ENCODE measurements around the gene BEAN1. TPM values are rescaled to one million over a fixed set of nuclear protein-coding genes. Genes with fewer than 3 reads are reported as not detected.
A peak's percentile ranks its signal among the peaks of the same experiment; 100 is the strongest.
"Not testable (repeated sequence)": the region's sequence is repeated elsewhere in the genome, so short reads cannot be mapped to it uniquely, and the experiment has no call there.

Gene BEAN1
- total RNA-seq, 2 donors from 2014 or later, result not detected

DNA sequence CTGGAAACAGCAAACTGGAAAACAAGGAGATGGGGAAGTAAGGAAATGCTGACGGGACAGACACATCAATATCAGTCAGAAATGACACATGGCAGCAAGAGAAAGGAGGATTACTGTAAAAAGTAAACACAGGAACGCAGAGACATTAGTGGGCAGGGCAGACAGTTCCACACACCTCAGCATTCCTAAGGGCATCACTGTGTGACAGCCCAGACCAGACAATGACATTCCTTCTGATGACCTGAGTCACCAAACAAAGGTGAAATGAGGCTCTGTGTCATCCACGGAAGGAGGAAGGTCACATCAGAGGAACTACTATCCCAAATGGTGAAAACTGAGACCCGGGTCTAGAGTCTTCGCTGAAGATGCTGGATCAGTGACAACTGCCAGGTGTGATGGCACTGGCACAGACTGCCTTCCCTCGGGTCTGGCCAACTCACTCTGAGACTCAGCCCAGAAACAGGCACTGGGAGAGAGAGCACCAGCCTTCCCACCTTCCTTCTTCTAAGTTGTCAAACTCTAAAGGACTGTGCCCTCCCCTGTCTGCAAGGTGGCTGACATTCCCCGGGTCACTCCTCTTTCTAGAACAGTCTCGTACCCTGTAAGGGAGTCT is 86.1 kb downstream of the BEAN1 start:
- peak overlapping the region in 1 of 2 donors; percentile 48 for H3K27ac Mint-ChIP-seq
- DNase-seq (ENCODE audit: low spot score in 2 of 2), result no peak
- no peaks in the 10 kb centered on the region for H3K36me3 Mint-ChIP-seq
- H3K9me3 Mint-ChIP-seq, result no peaks in the 10 kb centered on the region
- ATAC-seq, result no peak

- H3K27ac Mint-ChIP-seq; H3K36me3 Mint-ChIP-seq; ATAC-seq; H3K9me3 Mint-ChIP-seq; DNase-seq (ENCODE audit: low spot score in 2 of 2): not testable (repeated sequence)
These were observed 87.3 kb downstream of the BEAN1 start for GRCh38 chr16:66514391-66514790.

GRCh38 chr16:66514980-66515595 is 88.0 kb downstream of the BEAN1 start:
- not testable (repeated sequence) for H3K9me3 Mint-ChIP-seq; ATAC-seq; DNase-seq (ENCODE audit: low spot score in 2 of 2); H3K36me3 Mint-ChIP-seq
- H3K27ac Mint-ChIP-seq, result peak overlapping the region in 1 of 2 donors; percentile 94

GRCh38 chr16:66515596-66516508 is 88.8 kb downstream of the BEAN1 start:
- Mint-ChIP-seq H3K27ac (peak overlapping the region; percentile 90 to 94), H3K36me3 (no peaks in the 10 kb centered on the region), H3K9me3 (no peaks in the 10 kb centered on the region)
- DNase-seq (ENCODE audit: low spot score in 2 of 2) (no peak), ATAC-seq (peak in 1 of 2 donors; percentile 19)

DNA sequence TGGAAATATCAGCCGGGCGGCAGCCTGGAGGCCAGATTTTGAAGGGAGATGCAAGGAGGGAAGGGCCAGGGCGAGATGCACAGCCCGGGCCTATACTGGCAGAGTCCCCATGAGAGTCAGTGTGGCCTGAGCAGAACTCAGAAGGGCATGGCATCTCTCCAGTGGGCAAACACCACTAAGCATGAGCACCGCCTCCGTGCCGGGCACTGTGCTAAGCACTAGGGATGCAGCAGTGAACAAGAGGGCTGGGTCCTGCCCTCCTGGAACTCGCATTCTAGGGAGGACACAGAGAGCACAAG is 89.4 kb downstream of the BEAN1 start:
- Mint-ChIP-seq H3K27ac (peak overlapping the region; percentile 90 to 94), H3K9me3 (no peaks in the 10 kb centered on the region), H3K36me3 (no peaks in the 10 kb centered on the region)
- peak in 1 of 2 donors; percentile 47 for ATAC-seq
- DNase-seq (ENCODE audit: low spot score in 2 of 2), result no peak

- Mint-ChIP-seq H3K27ac (peak overlapping the region; percentile 94 to 99), H3K36me3 (no peaks in the 10 kb centered on the region), H3K9me3 (no peaks in the 10 kb centered on the region)
- DNase-seq (ENCODE audit: low spot score in 2 of 2) (peak; percentile 74 to 92), ATAC-seq (peak; percentile 84 to 95)
These were observed 89.9 kb downstream of the BEAN1 start for GRCh38 chr16:66516808-66517585.

DNA sequence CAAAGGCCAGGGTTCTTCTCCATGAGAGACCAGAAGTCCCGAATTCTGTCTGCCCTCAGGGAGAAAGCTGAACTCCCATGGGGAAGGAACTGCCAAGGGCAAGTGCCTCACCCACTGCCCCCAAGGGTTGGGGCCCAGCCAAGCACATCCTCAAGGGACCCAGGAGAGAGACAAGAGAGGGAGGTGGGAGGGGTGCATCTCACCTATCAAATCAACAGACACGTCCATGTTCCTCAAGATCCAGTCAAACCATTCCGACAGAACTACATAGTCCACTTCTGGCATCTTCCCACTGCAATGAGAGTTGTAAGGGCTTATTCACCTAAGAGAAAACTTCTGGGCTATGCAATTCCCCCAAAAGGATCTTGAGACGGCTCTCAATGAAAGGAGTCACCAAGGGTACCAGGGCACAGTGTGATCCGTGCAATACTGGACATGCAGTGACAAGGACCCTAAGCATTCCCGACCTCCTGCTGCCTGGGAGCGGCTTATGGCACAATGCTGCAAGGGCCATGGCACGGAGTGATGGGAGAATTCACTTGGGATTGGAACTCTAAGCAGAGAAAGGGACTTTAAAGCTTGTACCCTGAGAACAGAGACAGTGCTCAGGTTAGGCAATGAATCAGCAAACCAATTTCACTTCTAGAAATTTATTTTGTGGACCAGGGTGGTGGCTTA is 90.6 kb downstream of the BEAN1 start:
- no peak for DNase-seq (ENCODE audit: low spot score in 2 of 2)
- no peak for ATAC-seq

GRCh38 chr16:66519482-66520373 is 92.6 kb downstream of the BEAN1 start:
- DNase-seq (ENCODE audit: low spot score in 2 of 2) (no peak), ATAC-seq (no peak)
- peak overlapping the region; percentile 84 to 91 for H3K27ac Mint-ChIP-seq
- H3K9me3 Mint-ChIP-seq, result no peaks in the 10 kb centered on the region
- H3K36me3 Mint-ChIP-seq, result no peaks in the 10 kb centered on the region

More for the DNA sequence above, 90.6 kb downstream of the BEAN1 start:
- Mint-ChIP-seq H3K9me3 (no peaks in the 10 kb centered on the region), H3K36me3 (no peaks in the 10 kb centered on the region), H3K27ac (peak overlapping the region; percentile 94 to 99)

DNA sequence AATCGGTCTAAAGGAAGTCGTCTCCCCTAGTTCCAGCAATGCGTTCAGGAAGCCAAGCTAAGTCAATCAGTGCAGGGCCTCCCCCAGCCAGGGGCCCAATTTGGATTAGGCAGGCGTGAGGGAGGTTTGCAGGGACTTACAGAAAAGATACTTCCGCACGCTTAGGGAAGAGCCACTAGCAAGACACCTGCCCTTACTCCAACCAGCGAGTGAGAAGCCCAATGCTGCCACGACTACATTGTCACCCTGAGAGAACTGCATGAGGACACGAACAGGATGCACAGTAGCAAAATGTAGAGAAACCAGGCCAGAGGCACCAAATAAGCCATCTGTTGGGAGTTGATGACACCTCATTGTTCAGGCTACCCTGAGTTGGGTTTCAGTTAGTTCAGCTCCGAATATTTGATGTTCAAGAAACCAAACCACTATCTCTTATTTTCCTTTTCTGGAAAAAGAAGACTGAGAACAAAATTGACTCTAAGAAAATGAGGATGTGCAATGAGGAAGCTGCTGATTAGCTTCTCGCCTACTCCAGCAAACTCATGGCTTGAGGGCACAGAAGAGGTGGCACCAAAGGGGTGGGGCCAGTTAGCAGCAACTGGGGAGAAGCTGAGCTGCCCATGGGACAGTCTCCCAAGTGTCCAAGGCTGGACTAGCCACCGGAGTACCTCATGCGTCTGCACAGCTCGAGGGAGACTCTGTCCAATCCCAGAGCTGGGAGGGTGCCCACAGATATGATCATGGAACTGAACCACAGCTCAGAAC is 93.5 kb downstream of the BEAN1 start:
- peaks cover 0 to 2% of the 10 kb centered on the region in 2 donors for H3K36me3 Mint-ChIP-seq
- no peaks in the 10 kb centered on the region for H3K9me3 Mint-ChIP-seq
- ATAC-seq, result no peak
- DNase-seq (ENCODE audit: low spot score in 2 of 2), result no peak
- peak overlapping the region; percentile 84 to 91 for H3K27ac Mint-ChIP-seq

DNA sequence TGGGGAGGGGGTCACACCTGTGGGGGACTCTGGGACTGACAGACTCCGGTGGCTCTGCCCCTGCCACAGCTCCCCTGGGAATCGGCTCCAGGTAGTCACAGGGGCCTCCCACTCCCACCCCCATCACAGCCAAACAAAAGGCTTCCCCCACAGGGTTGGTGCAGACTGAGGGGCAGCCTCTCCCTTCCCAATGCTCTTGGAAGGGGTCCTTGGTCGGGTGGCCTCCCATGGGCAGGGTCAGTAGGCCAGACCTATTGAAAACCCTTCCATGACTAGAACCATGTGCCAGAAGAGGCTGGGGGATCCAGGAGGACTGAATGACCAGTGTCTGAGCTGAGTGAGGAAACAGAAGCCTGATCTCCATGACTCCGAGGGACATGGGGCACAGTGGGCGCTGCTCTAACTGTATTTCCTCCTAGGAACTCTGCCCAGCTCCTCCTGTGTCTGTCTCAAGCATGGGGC is 94.2 kb downstream of the BEAN1 start:
- Mint-ChIP-seq H3K27ac (peak overlapping the region; percentile 91 to 97), H3K9me3 (no peaks in the 10 kb centered on the region)
- ATAC-seq, result no peak

GRCh38 chr16:66521951-66522771 is 95.1 kb downstream of the BEAN1 start:
- peak; percentile 94 for ATAC-seq
- peak overlapping the region; percentile 91 to 97 for H3K27ac Mint-ChIP-seq
- peak; percentile 84 to 98 for DNase-seq (ENCODE audit: low spot score in 2 of 2)
- no peaks in the 10 kb centered on the region for H3K9me3 Mint-ChIP-seq
- peaks cover 0 to 8% of the 10 kb centered on the region in 2 donors for H3K36me3 Mint-ChIP-seq

More for the DNA sequence above, 94.2 kb downstream of the BEAN1 start:
- DNase-seq (ENCODE audit: low spot score in 2 of 2), result no peak
- H3K36me3 Mint-ChIP-seq, result peaks cover 0 to 8% of the 10 kb centered on the region in 2 donors

GRCh38 chr16:66522816-66523590 is 95.9 kb downstream of the BEAN1 start:
- ATAC-seq (no peak), DNase-seq (ENCODE audit: low spot score in 2 of 2) (no peak)
- H3K9me3 Mint-ChIP-seq, result no peaks in the 10 kb centered on the region
- H3K36me3 Mint-ChIP-seq, result peaks cover 0 to 8% of the 10 kb centered on the region in 2 donors
- peak overlapping the region; percentile 91 to 95 for H3K27ac Mint-ChIP-seq

GRCh38 chr16:66523861-66524354 is 96.8 kb downstream of the BEAN1 start:
- H3K9me3 Mint-ChIP-seq, result no peaks in the 10 kb centered on the region
- H3K27ac Mint-ChIP-seq, result peak overlapping the region; percentile 90 to 91
- peaks cover 0 to 8% of the 10 kb centered on the region in 2 donors for H3K36me3 Mint-ChIP-seq
- peak in 1 of 2 donors; percentile 29 for DNase-seq (ENCODE audit: low spot score in 2 of 2)
- ATAC-seq, result no peak

Data from activated naive CD4-positive, alpha-beta T cell treated with anti-CD3 and anti-CD28 coated beads, Interleukin-2, amount 50 U/mL, for 72 hours (primary cell).